Activated CD4-positive, alpha-beta T cell treated with anti-CD3 and anti-CD28 coated beads, Interleukin-2, amount 50 U/mL, for 48 hours (primary cell): ENCODE measurements around the gene MESP1.

Experiments
- DNase-seq, 2 experiments: peaks; one replicate each; pipeline ENCODE4 v3.0.0-alpha.2; 2020

Gene MESP1

DNA sequence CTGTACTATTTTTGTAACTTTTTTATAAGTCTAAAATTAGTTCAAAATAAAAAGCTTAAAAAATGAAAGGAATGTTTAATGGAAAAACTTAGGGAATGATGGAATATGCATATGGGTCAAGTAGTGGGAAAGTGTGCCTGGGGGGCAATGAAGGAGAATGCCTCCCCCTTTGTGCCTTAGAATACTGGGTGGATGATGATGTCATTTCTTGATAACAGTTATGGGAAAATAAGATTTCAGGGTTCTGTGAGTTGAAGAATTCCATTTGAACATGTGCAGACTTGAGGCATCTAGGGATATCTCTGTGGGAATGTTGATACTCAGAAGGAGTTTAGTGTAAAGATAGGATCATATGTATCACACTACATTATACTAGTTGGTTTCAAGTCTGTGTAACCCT, 46.6 kb downstream of the MESP1 start:
- no peak for DNase-seq
